HUES64 (cell line): ENCODE measurements around the gene FPR1.
A peak's percentile ranks its signal among the peaks of the same experiment; 100 is the strongest.

Source experiments
- H3K27ac ChIP-seq: 2 replicates; pipeline ENCODE4 v1.7.0; 2013; ENCODE audit warnings: low read depth, low read length, inconsistent platforms
- H3K27me3 ChIP-seq: 2 replicates; pipeline ENCODE4 v1.6.1; 2013; ENCODE audit warnings: mild to moderate bottlenecking, low read length; ENCODE audit not compliant: insufficient read depth
- H3K36me3 ChIP-seq: 2 replicates; pipeline ENCODE4 v1.6.1; 2013; ENCODE audit warnings: mild to moderate bottlenecking, low read length; ENCODE audit not compliant: insufficient read depth
- H3K4me1 ChIP-seq: 2 replicates; pipeline ENCODE4 v1.6.1; 2013; ENCODE audit warnings: mild to moderate bottlenecking, low read length, moderate library complexity; ENCODE audit not compliant: insufficient read depth
- H3K4me3 ChIP-seq: 2 replicates; pipeline ENCODE4 v1.5.1; 2013; ENCODE audit warnings: mild to moderate bottlenecking, low read length, moderate library complexity
- H3K9ac ChIP-seq: 2 replicates; pipeline ENCODE4 v1.6.1; 2013; ENCODE audit warnings: mild to moderate bottlenecking, low read depth, low read length
- H3K9me3 ChIP-seq: 2 replicates; pipeline ENCODE4 v1.6.1; 2013; ENCODE audit warnings: low read depth, low read length; ENCODE audit not compliant: insufficient read depth
- WGBS: fragments of 150-250, 120-280 bp; methylation state at CpG from one replicate; pipeline ENCODE4 v1.1.7; 2013; ENCODE audit warnings: missing lambda C conversion rate; 5-methylcytosine and 5-hydroxymethylcytosine counted together

The FPR1 gene

DNA sequence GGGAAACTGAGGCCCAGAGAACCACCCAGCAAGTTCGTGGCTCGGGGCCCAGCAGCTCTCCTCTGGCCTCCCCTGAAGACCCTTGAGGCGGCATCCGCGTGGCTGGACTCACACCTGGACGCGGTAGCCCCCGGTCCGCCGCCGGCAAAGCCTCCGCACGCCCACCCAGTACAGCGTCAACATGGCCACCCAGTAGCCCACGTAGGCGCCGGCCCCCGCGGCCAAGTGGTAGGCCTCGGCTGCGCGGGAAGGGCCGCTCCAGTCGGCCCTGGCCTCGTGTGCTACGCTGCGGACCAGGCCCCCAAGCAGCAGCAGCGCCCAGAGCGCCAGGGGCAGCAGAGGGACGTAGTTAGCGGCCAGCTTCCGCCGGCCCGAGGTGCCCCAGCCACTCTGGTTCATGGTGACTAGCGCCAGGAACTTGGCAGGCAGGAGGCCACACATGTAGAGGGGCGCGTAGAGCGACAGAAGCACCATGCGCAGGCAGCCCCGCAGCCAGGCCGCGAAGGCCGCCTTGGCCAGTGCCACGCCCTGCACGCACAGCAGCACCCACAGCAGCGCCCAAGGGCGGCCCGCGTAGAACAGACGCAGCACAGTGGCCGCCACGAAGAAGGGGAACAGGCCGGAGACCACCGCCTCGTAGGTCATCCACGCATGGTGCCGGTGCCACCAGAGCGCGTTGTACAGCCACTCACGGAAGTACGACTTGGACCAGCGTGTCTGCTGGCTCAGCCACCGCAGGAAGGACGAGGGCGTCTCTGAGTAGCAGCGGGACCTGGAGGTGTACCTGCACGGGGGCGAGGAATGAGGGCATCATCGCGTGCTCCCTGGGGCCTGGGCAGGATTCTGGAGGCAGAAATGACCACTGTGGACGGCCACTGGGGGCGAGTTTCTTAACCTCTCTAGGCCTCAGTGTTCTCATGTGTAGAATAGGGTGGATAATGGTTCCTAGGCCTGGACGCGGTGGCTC lies 38.1 kb downstream of the FPR1 start:
- Histone ChIP-seq H3K4me3 (no peak overlapping the region), H3K27me3 (peaks cover 38% of the 10 kb centered on the region), H3K9ac (no peak overlapping the region), H3K36me3 (no peaks in the 10 kb centered on the region), H3K9me3 (no peaks in the 10 kb centered on the region), H3K27ac (no peak overlapping the region), H3K4me1 (no peaks in the 10 kb centered on the region)
- 95% methylated on average over 74 of the region's 74 CpGs for WGBS

DNA sequence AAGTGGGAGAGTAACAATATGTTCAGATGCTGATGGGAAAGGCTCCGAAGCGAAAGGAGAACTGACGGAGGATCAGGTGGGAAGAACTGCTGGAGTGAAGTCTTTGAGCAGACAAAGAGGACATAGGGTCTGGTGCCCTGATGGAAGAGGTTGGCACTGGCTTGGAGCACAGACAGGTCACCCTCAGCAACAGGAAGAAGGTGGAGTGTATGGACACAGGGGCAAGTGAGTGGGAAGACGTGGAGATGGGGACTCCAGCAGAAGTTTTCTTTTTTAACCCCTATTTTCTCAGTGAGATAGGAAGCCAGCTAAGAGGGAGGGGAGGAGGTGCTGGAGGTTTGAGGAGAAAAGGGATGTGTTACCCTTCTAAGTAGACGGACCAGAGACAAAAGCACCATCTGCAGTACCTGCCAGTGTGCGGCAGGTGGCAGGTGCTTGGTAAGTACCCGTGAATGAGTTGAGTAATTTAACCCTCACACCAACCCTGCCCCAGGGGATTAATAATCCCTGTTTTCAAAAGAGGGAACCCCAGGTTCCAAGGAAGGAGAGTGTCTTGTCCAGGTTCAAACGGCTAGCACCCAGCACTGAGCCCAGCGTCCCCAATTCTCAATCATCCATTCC lies 39.1 kb downstream of the FPR1 start:
- H3K27ac ChIP-seq, result no peak overlapping the region
- 40% methylated on average over 7 of the region's 9 CpGs for WGBS
- no peaks in the 10 kb centered on the region for H3K4me1 ChIP-seq

DNA sequence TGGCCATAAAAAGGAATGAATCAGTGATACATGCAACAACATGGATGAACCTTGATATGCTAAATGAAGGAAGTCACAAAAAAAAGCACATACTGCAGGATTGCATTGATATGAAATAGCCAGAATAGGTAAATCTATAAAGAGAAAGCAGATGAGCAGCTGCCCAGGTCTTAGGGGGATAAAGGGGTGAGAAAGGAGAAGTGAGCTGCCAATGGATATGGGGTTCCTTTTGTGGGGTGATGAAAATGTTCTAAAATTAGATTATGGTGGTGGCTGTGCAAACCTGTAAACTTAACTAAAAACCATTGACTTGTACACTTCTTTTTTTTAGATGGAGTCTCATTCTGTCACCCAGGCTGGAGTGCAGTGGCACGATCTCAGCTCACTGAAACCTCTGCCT lies 40.0 kb downstream of the FPR1 start:
- H3K4me1 ChIP-seq, result no peaks in the 10 kb centered on the region
- H3K9me3 ChIP-seq, result no peaks in the 10 kb centered on the region
- no peak overlapping the region for H3K9ac ChIP-seq
- 90% methylated on average over 1 of the region's 1 CpG for WGBS
- H3K27me3 ChIP-seq, result peaks cover 19% of the 10 kb centered on the region
- H3K4me3 ChIP-seq, result no peak overlapping the region
- H3K27ac ChIP-seq, result no peak overlapping the region
- H3K36me3 ChIP-seq, result peaks cover 5% of the 10 kb centered on the region; the same call in 1 of the 2 replicates

More for the DNA sequence above, 39.1 kb downstream of the FPR1 start:
- Histone ChIP-seq H3K9ac (no peak overlapping the region), H3K9me3 (no peaks in the 10 kb centered on the region), H3K36me3 (no peaks in the 10 kb centered on the region), H3K27me3 (peaks cover 28% of the 10 kb centered on the region), H3K4me3 (no peak overlapping the region)

DNA sequence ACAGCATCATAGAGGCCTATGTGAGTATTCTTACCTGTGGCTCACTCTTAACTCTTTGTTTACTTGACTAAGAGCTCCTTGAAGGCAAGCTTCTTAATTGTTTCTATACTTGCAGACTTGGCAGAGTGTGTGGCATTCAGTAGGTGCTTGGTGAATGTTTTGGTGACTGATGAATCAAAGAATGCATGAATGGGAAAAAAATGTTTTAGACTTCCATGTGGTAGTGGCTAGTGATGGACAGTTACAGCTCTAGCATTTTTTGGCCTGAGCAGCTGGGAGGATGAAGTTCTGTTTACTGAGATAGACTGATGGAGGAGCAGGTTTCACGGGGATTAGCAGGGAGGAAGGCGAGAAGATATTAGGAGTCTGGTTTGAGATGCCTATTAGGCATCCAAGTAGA lies 41.5 kb downstream of the FPR1 start:
- H3K27me3 ChIP-seq, result peaks cover 8% of the 10 kb centered on the region
- WGBS, result 94% methylated on average over 2 of the region's 2 CpGs
- no peak overlapping the region for H3K27ac ChIP-seq
- no peaks in the 10 kb centered on the region for H3K4me1 ChIP-seq
- H3K9ac ChIP-seq, result no peak overlapping the region
- no peaks in the 10 kb centered on the region for H3K9me3 ChIP-seq
- peaks cover 17% of the 10 kb centered on the region; the same call in 1 of the 2 replicates for H3K36me3 ChIP-seq
- H3K4me3 ChIP-seq, result no peak overlapping the region

DNA sequence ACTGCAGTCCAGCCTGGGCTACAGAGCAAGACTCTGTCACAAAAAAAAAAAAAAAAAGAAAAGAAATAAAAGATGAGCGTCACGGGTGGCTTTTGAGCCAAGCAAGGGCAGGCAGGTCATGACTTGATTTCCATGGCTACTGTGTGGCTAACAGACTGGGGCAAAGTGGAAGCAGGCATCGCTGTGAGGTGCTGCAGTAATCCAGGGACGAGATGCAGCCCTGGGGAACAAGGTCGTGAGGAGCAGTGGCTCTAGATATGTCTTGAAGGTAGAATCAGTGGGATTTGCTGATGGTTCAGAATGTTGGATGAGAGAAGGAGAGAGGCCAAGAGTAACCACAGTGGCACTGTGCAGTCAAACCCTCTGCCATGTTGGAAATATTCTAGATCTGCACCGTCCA lies 42.1 kb downstream of the FPR1 start:
- H3K36me3 ChIP-seq, result peaks cover 20% of the 10 kb centered on the region; the same call in 1 of the 2 replicates
- H3K27ac ChIP-seq, result no peak overlapping the region
- H3K27me3 ChIP-seq, result peaks cover 8% of the 10 kb centered on the region
- 83% methylated on average over 6 of the region's 6 CpGs for WGBS
- H3K9me3 ChIP-seq, result no peaks in the 10 kb centered on the region
- H3K9ac ChIP-seq, result no peak overlapping the region
- H3K4me1 ChIP-seq, result no peaks in the 10 kb centered on the region
- no peak overlapping the region for H3K4me3 ChIP-seq

DNA sequence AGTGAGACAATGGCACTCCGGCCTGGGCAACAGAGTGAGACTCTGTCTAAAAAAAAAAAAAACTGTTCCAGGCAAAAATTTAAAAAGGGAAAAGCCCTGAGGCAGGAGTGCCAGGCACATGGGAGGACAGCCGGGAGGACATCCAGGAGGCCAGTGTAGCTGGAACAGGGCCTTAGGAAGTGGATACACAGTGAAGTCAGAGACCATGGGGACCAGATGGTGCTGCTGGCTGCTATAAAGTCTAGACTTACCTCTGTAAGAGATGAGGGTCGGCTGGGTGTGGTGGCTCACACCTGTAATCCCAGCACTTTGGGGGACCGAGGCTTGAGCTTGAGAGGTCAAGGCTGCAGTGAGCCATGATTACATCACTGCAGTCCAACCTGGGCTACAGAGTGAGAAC lies 42.9 kb downstream of the FPR1 start:
- no peak overlapping the region for H3K27ac ChIP-seq
- no peaks in the 10 kb centered on the region for H3K4me1 ChIP-seq
- H3K9ac ChIP-seq, result no peak overlapping the region
- H3K9me3 ChIP-seq, result no peaks in the 10 kb centered on the region
- H3K4me3 ChIP-seq, result no peak overlapping the region
- WGBS, result 94% methylated on average over 4 of the region's 4 CpGs
- peaks cover 20% of the 10 kb centered on the region; the same call in 1 of the 2 replicates for H3K36me3 ChIP-seq
- peaks cover 8% of the 10 kb centered on the region for H3K27me3 ChIP-seq

DNA sequence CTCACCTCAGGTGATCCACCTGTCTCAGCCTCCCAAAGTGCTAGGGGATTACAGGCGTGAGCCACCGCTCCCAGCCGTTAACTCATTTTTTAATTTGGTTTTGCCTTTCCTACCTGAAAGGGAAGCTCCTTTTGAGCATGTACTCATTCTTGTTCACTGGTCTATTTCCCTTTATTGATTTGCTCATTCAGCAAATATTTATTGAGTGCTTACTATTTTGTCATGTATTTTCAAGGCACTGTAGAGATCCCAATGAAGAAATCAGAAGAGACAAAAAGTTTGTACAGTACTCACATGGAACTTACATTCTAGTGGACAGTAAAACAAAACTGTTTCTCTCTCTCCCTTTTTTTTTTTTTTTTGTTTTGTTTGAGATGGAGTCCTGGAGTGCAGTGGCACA lies 44.8 kb downstream of the FPR1 start:
- H3K9me3 ChIP-seq, result no peaks in the 10 kb centered on the region
- 95% methylated on average over 3 of the region's 3 CpGs for WGBS
- peaks cover 8% of the 10 kb centered on the region for H3K27me3 ChIP-seq
- no peak overlapping the region for H3K27ac ChIP-seq
- H3K9ac ChIP-seq, result no peak overlapping the region
- H3K4me1 ChIP-seq, result 0 out of 2 replicates have a peak, but pooled peaks cover under 1% of the 10 kb centered on the region
- peaks cover 20% of the 10 kb centered on the region; the same call in 1 of the 2 replicates for H3K36me3 ChIP-seq
- H3K4me3 ChIP-seq, result no peak overlapping the region

DNA sequence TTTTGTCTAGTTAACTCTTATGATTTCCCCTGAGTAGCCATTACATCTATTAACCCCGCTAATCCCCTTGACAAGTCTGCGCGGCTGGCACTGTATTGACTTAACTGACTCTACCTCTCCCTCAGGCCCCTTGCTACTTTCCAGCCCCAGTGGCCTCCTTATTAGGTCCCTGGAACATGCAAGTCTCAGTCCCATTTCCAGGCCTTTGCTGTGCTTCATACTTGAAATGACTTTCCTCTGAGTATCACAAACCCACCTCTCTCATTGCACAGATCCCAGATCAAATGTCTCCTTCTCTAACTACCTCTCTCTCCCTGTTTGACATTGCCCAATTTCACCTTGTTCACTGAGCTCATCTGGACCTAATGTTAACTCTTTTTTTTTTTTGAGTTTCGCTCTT lies 45.4 kb downstream of the FPR1 start:
- Histone ChIP-seq H3K36me3 (peaks cover 22% of the 10 kb centered on the region; the same call in 1 of the 2 replicates), H3K9me3 (no peaks in the 10 kb centered on the region), H3K27me3 (peaks cover 8% of the 10 kb centered on the region), H3K4me3 (no peak overlapping the region), H3K4me1 (peaks cover 6% of the 10 kb centered on the region; the same call in 1 of the 2 replicates), H3K27ac (no peak overlapping the region), H3K9ac (no peak overlapping the region)
- 94% methylated on average over 4 of the region's 4 CpGs for WGBS

DNA sequence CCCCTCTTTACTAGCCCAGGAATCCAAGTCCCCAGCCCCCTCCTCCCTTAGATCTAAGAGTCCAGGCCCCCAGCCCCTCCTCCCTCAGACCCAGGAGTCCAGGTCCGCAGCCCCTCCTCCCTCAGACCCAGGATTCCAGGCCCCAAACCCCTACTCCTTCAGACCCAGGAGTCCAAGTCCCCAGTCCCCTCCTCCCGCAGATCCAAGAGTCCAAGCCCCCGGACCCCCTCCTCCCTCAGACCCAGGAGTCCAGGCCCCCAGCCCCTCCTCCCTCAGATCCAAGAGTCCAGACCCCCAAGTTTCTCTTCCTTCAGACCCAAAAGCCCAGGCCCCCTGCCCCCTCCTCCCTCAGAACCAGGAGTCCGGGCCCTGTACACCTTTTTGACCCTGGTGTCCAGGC lies 47.1 kb downstream of the FPR1 start:
- Histone ChIP-seq H3K9me3 (no peaks in the 10 kb centered on the region), H3K36me3 (peaks cover 24% of the 10 kb centered on the region; the same call in 1 of the 2 replicates), H3K9ac (peak overlapping the region; percentile 77), H3K27me3 (0 out of 2 replicates have a peak, but pooled peaks cover 2% of the 10 kb centered on the region), H3K4me3 (peak overlapping the region; percentile 79), H3K27ac (peak overlapping the region; percentile 78), H3K4me1 (peaks cover 6% of the 10 kb centered on the region; the same call in 1 of the 2 replicates)
- WGBS, result 70% methylated on average over 4 of the region's 4 CpGs

DNA sequence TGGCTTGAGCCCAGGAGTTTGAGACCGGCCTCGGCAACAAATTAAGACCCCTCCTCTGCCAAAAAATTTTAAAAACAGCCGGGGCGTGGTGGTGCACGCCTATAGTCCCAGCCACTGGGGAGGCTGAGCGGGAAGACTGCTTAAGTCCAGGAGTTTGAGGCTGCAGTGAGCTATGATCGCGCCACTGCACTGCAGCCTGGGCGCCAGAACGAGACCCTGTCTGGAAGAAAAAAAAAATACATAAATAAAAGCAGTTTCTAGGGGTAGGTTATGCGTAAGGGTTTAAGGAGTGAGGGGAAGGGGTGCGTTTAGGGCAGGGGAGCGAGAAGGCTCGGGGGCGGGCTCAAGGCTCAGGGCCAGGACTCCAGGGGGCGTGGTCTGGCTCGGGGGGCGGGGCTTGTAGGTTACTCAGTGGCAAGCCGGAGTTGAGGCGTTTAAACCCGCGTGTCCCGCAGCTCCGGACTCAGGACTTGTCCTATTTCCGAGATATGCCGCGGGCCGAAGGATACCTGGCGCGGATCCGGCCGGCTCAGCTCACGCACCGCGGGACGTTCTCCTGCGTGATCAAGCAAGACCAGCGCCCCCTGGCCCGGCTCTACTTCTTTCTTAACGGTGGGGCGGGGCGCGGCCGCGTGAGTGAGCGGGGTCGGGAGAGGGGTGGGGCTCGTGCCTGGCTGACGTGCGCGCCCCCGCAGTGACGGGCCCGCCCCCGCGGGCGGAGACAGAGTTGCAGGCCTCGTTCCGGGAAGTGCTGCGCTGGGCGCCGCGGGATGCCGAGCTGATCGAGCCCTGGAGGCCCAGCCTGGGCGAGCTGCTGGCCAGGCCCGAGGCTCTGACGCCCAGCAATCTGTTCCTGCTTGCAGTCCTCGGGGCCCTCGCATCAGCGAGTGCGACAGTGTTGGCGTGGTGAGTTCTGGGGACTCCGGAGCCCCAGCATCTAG lies 47.8 kb downstream of the FPR1 start:
- WGBS, result 2% methylated on average over 74 of the region's 74 CpGs
- no peaks in the 10 kb centered on the region for H3K27me3 ChIP-seq
- H3K4me3 ChIP-seq, result peak overlapping the region; percentile 79
- H3K9me3 ChIP-seq, result no peaks in the 10 kb centered on the region
- H3K27ac ChIP-seq, result peak overlapping the region; percentile 78
- H3K4me1 ChIP-seq, result peaks cover 6% of the 10 kb centered on the region; the same call in 1 of the 2 replicates
- peak overlapping the region; percentile 77 for H3K9ac ChIP-seq
- H3K36me3 ChIP-seq, result peaks cover 32% of the 10 kb centered on the region
